DOHH2 (cell line): ENCODE results near the gene NMD3.

ENCODE experiments used
- CTCF ChIP-seq: fragments of 200-600 bp; sonication (generic); IDR thresholded peaks from one replicate; pipeline ENCODE4 v1.5.1; 2014; ENCODE audit warnings: antibody characterized with exemption, mild to moderate bottlenecking, low read depth, low read length; ENCODE audit not compliant: poor library complexity, severe bottlenecking
- EZH2phosphoT487 ChIP-seq: fragments of 200-600 bp; sonication (generic); IDR thresholded peaks from 2 replicates; pipeline ENCODE4 v1.6.1; 2017; ENCODE audit warnings: borderline replicate concordance, mild to moderate bottlenecking, antibody characterized with exemption, low read length, moderate library complexity, mixed read lengths

- TF ChIP-seq CTCF (no peak), EZH2phosphoT487 (no peak)
Measured at GRCh38 chr3:161212906-161213305, 8.2 kb upstream of the NMD3 start.
